Endothelial cell of umbilical vein (primary cell): Measurements from ENCODE around the gene HKDC1. TPM values are rescaled to one million over a fixed set of nuclear protein-coding genes. Genes with fewer than 3 reads are reported as not detected.

ENCODE experiments used
- BruUV-seq: library from RNA; stranded (reverse); fragments of 400-500 nt; replicated peaks from 2 replicates; lab custom pipeline; 2021; lab: Mats Ljungman, UMichigan
- CTCF ChIA-PET: fragments of 300-600, 350-600 bp; sonication (Branson Sonifier 250); formaldehyde crosslinking; loops from one replicate; lab custom pipeline; 2021; ENCODE audit warnings: antibody characterized with exemption, inconsistent platforms; lab: Charles Lee
- POLR2A ChIA-PET: fragments of 300-600, 350-600 bp; sonication (Branson Sonifier 250); formaldehyde crosslinking; loops from one replicate; lab custom pipeline; 2021; ENCODE audit warnings: antibody characterized with exemption, inconsistent platforms; lab: Charles Lee
- DNase-seq: peaks from one replicate; pipeline ENCODE4 v3.0.0-alpha.2; 2011; ENCODE audit warnings: low read depth, low spot score
- FAIRE-seq: peaks from 2 replicates; lab custom pipeline; 2011; peaks lifted over from hg19 to GRCh38; lab: Jason Lieb, UNC
- H2AFZ ChIP-seq: 2 replicates; pipeline ENCODE4 v1.6.0; 2012; ENCODE audit warnings: low read depth, low read length, control low read depth, inconsistent platforms
- H3K27ac ChIP-seq: 2 replicates; pipeline ENCODE4 v1.5.1; 2011; ENCODE audit warnings: low read depth, mild to moderate bottlenecking, control low read depth, low read length, moderate library complexity; ENCODE audit not compliant: insufficient read depth
- H3K27me3 ChIP-seq, 2 experiments: 2 replicates each; pipeline versions ENCODE4 v1.6.0 to v1.6.1; 2011; ENCODE audit warnings: low read length in 2 of 2, mixed read lengths in 1 of 2; ENCODE audit not compliant: control insufficient read depth in 2 of 2, insufficient read depth in 2 of 2
- H3K36me3 ChIP-seq, 2 experiments: 2 replicates in 1 of 2; 3 replicates in 1 of 2; pipeline ENCODE4 v1.5.1; 2011; ENCODE audit warnings: low read length in 2 of 2, mild to moderate bottlenecking in 1 of 2, moderate library complexity in 1 of 2; ENCODE audit not compliant: control insufficient read depth in 2 of 2, insufficient read depth in 2 of 2; ENCODE audit errors: extremely low read depth in 1 of 2
- H3K4me1 ChIP-seq: 3 replicates; pipeline ENCODE4 v1.5.1; 2011; ENCODE audit warnings: mild to moderate bottlenecking, low read length; ENCODE audit not compliant: control insufficient read depth, insufficient read depth; ENCODE audit errors: extremely low read depth
- H3K4me2 ChIP-seq: 2 replicates; pipeline ENCODE4 v1.6.1; 2011; ENCODE audit warnings: low read length, control low read depth, mixed read lengths; ENCODE audit not compliant: insufficient read depth
- H3K4me3 ChIP-seq, 3 experiments: fragments of 200-600 bp in 1 of 3; sonication (generic), shearing (Covaris generic) in 1 of 3; replicated peaks in 1 of 3; 2 replicates each; pipeline ENCODE4 v1.5.1; 2011 to 2016; ENCODE audit warnings: control low read depth in 3 of 3, low read length in 3 of 3, mild to moderate bottlenecking in 2 of 3, inconsistent platforms in 1 of 3, low read depth in 1 of 3, moderate library complexity in 1 of 3; ENCODE audit not compliant: insufficient read depth in 1 of 3
- H3K79me2 ChIP-seq: 2 replicates; pipeline ENCODE4 v1.6.0; 2012; ENCODE audit warnings: low read length, inconsistent platforms; ENCODE audit not compliant: control insufficient read depth, insufficient read depth
- H3K9ac ChIP-seq: replicated peaks from 2 replicates; pipeline ENCODE3; 2011; ENCODE audit warnings: low read length, control low read depth; ENCODE audit not compliant: insufficient read depth; ENCODE audit errors: extremely low read depth
- H3K9me1 ChIP-seq: replicated peaks from 3 replicates; pipeline ENCODE4 v1.6.0; 2011; ENCODE audit warnings: mild to moderate bottlenecking, low read length; ENCODE audit not compliant: control insufficient read depth, insufficient read depth; ENCODE audit errors: extremely low read depth
- H3K9me3 ChIP-seq: replicated peaks from 2 replicates; pipeline ENCODE4 v1.5.1; 2012; ENCODE audit warnings: low read length, inconsistent platforms; ENCODE audit not compliant: control insufficient read depth, insufficient read depth
- H4K20me1 ChIP-seq: replicated peaks from 2 replicates; pipeline ENCODE3; 2011; ENCODE audit warnings: mild to moderate bottlenecking, low read length; ENCODE audit not compliant: control insufficient read depth, insufficient read depth; ENCODE audit errors: extremely low read depth
- CTCF ChIP-seq, 2 donors: IDR thresholded peaks; 1 replicate in 1 of 2; 2 replicates in 1 of 2; pipeline ENCODE4 v1.5.1; 2011; ENCODE audit warnings: low read length in 2 of 2, mild to moderate bottlenecking in 2 of 2, moderate library complexity in 2 of 2, control low read depth in 1 of 2, inconsistent platforms in 1 of 2, low read depth in 1 of 2; ENCODE audit not compliant: insufficient read depth in 1 of 2; ENCODE audit errors: extremely low read depth in 1 of 2
- EZH2 ChIP-seq: IDR thresholded peaks from 2 replicates; pipeline ENCODE4 v1.6.1; 2012; ENCODE audit warnings: borderline replicate concordance, low read depth, mild to moderate bottlenecking, moderate library complexity, low read length, inconsistent platforms; ENCODE audit not compliant: severe bottlenecking
- FOS ChIP-seq: IDR thresholded peaks from 2 replicates; pipeline ENCODE4 v1.6.1; 2011; ENCODE audit warnings: mild to moderate bottlenecking, low read length, moderate library complexity, borderline replicate concordance; ENCODE audit not compliant: insufficient read depth
- GATA2 ChIP-seq: IDR thresholded peaks from 2 replicates; pipeline ENCODE4 v1.7.0; 2011; ENCODE audit warnings: low read depth, mild to moderate bottlenecking, moderate library complexity, mixed read lengths, low read length; ENCODE audit not compliant: insufficient read length, insufficient read depth
- JUN ChIP-seq: IDR thresholded peaks from 2 replicates; pipeline ENCODE4 v1.6.1; 2011; ENCODE audit warnings: borderline replicate concordance, low read depth; ENCODE audit not compliant: insufficient read length, insufficient read depth
- MAX ChIP-seq: IDR thresholded peaks from 2 replicates; pipeline ENCODE4 v1.6.1; 2011; ENCODE audit not compliant: insufficient read depth, insufficient read length
- MYC ChIP-seq: IDR thresholded peaks from one replicate; pipeline ENCODE4 v1.6.1; 2011; ENCODE audit warnings: mild to moderate bottlenecking, low read depth, low read length
- POLR2A ChIP-seq: IDR thresholded peaks from 2 replicates; pipeline ENCODE4 v1.6.1; 2012; ENCODE audit warnings: low read depth, mild to moderate bottlenecking, control low read depth, low read length
- dilution Hi-C: fragments of 300-500 bp; cut with MboI; formaldehyde crosslinking; loops from one replicate; pipeline ENCODE4 v1.15.0; 2019; ENCODE audit warnings: low sequenced_read_pairs; ENCODE audit not compliant: extremely low pct_ligation_motif_present
- intact Hi-C: fragments of 100-400 bp; cut with micrococcal nuclease; formaldehyde crosslinking; loops from one replicate; pipeline ENCODE4 v1.10.0; 2022
- polyA plus RNA-seq, 4 experiments: library from polyadenylated mRNA; depleted of rRNA in 3 of 4; stranded (reverse) in 3 of 4; unstranded in 1 of 4; fragments of >200 nt; gene quantifications; 2 replicates each; pipeline versions ENCODE4 v1.2.1 to v1.2.3, GENCODE V29; 2011 to 2012; ENCODE audit warnings: missing spikeins in 1 of 4
- total RNA-seq: library from RNA; stranded (reverse); gene quantifications from 2 replicates; pipeline ENCODE4 v1.2.3, GENCODE V29; 2021

HKDC1 gene
- total and polyA plus RNA-seq, 2 donors (not counting 3 experiments of a cell fraction or from before 2014, with no cell fraction given): not detected

DNA sequence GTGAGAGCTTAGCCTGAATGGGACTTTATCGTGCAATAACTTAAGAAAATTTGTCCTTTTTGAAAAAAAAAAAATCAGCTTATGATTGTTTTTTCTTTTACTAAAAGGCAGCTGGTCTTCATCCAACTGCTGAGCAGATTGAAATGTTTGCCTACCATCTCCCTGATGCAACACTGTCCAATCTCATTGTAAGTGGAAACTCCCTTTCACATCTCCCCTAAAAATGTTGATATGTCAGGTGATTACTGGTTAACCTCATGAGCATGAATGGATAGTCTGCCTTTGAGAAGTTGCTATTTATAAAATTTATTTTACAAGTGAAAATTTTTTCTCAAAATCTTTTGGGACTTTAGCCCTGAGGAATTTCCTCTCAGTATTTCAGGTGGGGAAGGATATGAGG, 17.8 kb upstream of the HKDC1 start:
- Histone ChIP-seq H3K79me2 (no peaks in the 10 kb centered on the region), H3K36me3 (peaks cover 10 to 14% of the 10 kb centered on the region in 2 experiments), H3K27me3 (no peaks in the 10 kb centered on the region), H4K20me1 (no peaks in the 10 kb centered on the region), H3K27ac (no peak overlapping the region), H3K4me1 (no peaks in the 10 kb centered on the region), H3K9me1 (no peaks in the 10 kb centered on the region), H2AFZ (no peak overlapping the region), H3K9me3 (no peaks in the 10 kb centered on the region), H3K4me2 (no peak overlapping the region), H3K9ac (no peak overlapping the region), H3K4me3 (no peak overlapping the region)
- ChIA-PET POLR2A (no interaction called here), CTCF (interaction anchor here (0.9 to 1.2 kb wide), 2 partner anchors 10 to 14 kb away, joined by 3 to 4 read pairs; no protein-coding TSS in a partner anchor)
- dilution Hi-C loops (no loop called here), intact Hi-C loops (no loop called here)
- TF ChIP-seq MYC: no peak
- TF ChIP-seq GATA2: no peak
- no peak for TF ChIP-seq FOS
- no TSS peak for BruUV-seq
- no peak for FAIRE-seq
- DNase-seq: no peak

- intact Hi-C loops: no loop called here
- Histone ChIP-seq H3K9me3 (no peaks in the 10 kb centered on the region), H3K36me3 (peaks cover 11 to 12% of the 10 kb centered on the region in 2 experiments), H3K9ac (no peak overlapping the region), H3K27me3 (no peaks in the 10 kb centered on the region), H3K4me2 (no peak overlapping the region), H3K4me1 (no peaks in the 10 kb centered on the region), H3K4me3 (no peak overlapping the region), H4K20me1 (no peaks in the 10 kb centered on the region), H2AFZ (no peak overlapping the region), H3K27ac (no peak overlapping the region), H3K79me2 (no peaks in the 10 kb centered on the region), H3K9me1 (no peaks in the 10 kb centered on the region)
- POLR2A ChIA-PET: no interaction called here
- CTCF ChIA-PET: interaction anchor here (0.7 kb wide), 1 partner anchor 184 kb away, joined by 3 read pairs; no protein-coding TSS in a partner anchor
- TF ChIP-seq GATA2: no peak
- no peak for TF ChIP-seq JUN
- no peak for TF ChIP-seq MYC
- TF ChIP-seq CTCF (IDR thresholded peaks at IDR 0.05; ENCODE audit: extremely low read depth in 1 of 2, insufficient read depth in 1 of 2, low read depth in 1 of 2, low read length in 2 of 2): no peak
- no peak for TF ChIP-seq EZH2
- no peak for TF ChIP-seq MAX
- TF ChIP-seq FOS: no peak
- no peak for TF ChIP-seq POLR2A
- DNase-seq (no peak), FAIRE-seq (no peak)
- dilution Hi-C loops: no loop called here
- BruUV-seq: no TSS peak
Observed at GRCh38 chr10:69208761-69209160, 11.4 kb upstream of the HKDC1 start.
